GM18508 (cell line): ENCODE data around the gene CRISPLD2.
"Not testable (repeated sequence)": the region's sequence is repeated elsewhere in the genome, so short reads cannot be mapped to it uniquely, and the experiment has no call there.

ENCODE experiments used
- ATAC-seq: cut with Tn5 transposase; IDR thresholded peaks from one replicate; pipeline ENCODE4 v1.9.1; 2021; ENCODE audit warnings: moderate number of reproducible peaks; ENCODE audit not compliant: insufficient read depth, unreplicated experiment

Gene CRISPLD2

DNA sequence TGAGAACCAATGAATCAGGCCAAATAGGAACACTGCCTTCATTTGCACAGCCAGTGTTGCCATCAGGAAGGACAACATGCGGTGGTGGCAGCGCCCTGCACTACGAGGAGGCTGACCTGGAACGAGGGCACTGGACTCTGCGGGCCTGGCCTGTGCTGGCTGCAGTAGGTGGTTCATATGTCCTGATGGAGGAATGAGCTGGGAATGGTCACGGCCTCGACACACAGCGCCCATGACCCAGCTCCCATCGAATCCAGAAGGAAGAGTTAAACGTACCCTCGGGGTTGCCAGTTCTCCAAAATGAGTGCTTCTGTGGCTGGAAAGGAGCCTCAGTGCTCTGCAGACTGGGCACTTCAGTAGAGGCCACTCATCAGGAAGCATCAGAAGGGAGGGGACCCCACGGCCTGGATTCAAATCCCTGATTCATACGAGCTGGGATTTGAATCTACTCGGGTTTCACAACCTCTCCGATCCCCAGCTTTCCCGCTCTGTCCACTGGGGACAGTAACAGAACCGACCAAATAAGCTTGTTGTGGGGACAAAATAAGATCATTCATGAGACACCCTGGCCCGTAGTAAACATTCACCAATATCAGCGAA lies 106.1 kb downstream of the CRISPLD2 start:
- ATAC-seq = no peak

DNA sequence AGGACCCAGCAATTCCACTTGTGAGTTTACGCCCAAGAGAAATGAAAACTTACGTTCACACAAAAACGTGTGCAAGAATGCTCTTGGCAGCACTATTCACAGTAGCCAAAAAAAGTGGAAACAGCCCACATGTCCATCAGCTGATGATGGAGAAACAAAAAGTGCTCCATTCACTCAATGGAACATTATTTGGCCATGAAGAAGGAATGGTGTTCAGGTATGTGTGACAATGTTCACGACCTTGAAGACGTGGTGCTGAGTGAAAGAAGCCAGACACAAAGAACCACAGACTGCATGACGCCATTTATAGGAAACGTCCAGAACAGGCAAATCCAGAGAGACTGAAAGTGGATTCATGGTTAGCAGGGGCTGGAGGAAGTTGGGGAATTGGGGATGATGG lies 106.7 kb downstream of the CRISPLD2 start:
- no peak for ATAC-seq

DNA sequence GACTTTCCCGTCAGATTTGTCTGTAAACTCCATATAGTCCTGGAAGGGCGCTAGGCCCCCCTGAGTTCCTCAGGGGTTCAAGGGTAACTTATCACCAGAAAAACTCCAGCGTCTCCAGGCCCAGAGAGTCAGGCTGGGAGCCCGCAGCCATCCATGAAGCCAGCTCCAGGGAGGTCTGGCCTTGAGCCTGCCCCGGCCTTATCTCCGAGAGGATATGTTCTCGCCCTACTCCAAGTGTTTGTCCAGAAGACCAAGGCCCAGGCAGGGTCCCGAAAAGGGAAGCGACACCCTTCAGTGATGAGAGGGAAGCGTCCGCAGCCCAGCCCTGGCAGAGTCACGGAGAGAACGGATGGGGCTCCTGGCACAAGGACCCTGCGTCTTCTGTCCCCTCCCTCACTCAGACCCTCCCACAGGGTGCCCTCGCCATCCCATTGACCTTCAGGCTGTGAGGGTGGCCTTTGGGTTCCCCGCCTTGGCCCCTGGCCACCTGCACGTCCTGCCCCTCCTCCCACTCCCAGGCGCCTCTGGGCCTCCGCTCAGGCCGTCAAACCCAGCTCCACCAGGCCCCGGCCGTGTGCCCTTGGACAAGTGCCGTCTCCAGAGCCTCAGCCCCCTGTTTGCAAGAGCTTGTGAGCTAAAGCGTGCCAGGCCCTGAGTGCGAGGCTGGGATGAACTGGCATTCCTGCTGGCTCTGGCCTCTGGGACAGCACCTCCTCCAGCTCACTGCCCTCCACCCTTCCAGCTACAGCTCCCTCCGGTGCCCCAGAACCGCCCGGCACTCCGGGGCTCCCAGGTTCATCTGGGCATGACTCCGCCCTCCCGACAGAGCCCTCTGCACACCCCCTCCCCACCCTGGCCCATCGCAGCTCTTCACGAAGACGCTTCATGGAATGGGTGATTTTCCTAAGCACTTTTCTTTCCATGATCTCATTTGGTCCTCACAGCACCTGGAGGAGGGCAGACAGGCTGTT lies 108.1 kb downstream of the CRISPLD2 start:
- ATAC-seq = no peak

DNA sequence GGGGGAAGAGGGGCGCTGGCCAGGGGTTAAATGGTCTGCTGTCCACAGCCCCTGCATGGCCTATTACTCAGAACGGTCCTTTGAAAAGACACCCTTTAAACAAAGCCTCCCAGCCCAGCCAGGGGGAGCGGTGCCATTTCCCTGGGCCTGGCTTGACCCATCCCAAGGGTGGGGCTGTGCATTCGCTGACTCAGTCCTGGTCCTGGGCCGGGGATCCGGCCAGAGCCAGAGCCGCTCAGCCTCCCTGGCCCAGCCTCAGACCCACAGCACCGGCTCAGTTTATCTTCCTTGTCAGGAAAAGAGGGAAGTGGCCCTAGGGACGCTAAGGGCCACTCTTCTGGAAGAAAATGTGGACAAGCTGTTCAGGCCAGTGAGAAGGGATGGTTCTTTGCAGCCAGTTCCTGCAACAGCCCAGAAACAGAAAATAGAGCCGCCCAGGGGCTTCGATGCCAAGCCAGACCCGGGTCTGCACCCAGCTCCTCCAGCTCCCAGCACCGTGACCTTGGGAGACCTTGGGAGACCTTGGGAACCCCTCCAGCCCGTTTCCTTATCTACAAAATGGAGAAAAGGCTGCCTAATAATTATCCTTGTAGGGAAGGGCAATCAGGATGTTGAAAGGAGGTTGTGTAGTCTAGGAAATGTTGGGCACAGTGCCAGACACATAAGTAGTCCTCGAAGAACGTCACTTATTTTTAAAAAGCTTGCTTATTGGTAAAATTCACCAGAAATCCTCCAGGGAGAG lies 109.1 kb downstream of the CRISPLD2 start:
- no peak for ATAC-seq

DNA sequence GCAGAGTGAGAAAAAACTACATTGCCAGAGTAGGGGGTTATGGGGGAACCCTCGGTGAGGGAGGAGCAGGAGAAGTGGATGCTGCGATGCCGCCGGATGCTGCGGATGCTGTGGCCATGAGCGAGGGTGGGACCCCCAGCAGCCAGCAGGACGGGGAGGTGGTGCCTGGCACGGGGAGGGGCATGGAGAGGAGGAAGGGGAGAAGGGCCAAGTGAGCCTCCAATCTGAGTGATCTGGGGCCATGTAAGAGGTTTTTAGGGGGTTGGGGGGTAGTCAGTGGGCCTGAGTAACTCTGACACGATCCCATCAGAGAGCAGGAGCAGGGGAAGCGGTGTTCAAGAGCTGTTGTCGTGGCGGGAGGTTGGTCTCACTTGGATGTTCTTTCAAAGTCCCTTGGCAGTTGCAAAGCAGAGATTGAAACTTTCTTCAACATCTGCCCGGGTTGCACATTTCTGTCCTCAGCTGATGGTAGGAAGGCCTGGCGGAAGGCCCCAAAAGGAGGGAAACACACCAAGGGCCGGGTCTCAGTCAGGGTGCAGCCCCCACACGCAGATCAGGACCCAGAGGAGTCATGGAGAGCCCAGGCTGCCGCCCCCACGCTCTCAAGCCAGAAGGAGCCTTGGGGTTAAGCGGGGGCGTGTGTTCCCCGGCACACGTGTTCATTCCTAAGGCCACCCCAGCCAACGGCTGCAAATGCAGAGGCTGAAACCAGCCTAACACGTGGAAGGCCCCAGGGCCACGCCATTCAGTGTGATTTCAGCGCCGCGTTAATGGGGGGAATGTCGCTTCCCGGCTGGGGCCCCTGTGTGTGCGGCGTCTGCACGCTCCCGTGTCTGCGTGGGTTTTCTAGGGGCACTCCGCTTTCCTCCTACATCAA lies 109.9 kb downstream of the CRISPLD2 start:
- no peak for ATAC-seq

DNA sequence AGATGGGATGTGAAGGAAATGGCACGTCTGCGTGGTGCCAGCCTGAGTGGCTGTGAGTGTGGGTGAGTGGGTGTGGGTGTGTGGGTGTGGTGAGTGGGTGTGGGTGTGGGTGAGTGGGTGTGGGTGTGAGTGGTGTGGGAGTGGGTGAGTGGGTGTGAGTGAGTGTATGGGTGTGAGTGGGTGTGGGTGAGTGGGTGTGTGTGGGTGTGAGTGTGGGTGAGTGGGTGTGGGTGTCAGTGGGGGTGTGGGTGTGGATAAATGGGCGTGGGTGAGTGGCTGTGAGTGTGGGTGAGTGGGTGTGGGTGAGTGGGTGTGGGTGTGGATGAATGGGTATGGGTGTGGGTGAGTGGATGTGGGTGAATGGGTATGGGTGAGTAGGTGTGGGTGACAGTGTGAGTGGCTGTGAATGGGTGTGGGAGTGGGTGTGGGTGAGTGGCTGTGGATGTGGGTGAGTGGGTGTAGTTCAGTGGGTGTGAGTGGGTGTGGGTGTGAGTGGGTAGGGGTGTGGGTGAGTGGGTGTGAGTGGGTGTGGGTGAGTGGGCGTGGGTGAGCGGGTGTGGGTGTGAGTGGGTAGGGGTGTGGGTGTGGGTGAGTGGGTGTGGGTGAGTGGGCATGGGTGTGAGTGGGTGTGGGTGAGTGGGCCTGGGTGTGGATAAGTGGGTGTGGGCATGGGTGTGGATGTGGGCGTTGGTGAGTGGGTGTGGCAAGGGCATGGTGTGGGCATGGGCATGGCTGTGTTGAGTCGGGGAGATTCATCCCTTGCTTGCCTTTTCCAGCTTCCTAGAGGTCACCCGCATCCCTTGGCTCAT lies 110.7 kb downstream of the CRISPLD2 start:
- ATAC-seq = no peak

DNA sequence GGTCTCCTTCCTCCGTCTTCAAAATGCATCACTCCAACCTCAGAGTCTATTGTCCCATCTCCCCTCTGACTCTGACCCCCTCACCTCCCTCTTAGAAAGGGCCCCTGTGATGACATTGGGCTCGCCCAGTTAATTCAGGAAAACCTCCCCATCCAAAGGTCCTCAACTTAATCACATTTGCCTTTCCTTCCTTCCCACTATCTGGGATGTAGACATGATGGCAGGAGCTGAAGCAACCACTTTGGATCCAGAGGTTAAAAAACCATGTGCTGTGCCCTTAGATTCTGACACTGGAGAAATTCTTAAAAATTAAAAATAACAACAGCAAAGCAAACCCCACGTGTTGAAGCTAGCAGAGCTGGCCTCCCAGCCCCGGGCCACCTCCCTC lies 111.3 kb downstream of the CRISPLD2 start:
- no peak for ATAC-seq

DNA sequence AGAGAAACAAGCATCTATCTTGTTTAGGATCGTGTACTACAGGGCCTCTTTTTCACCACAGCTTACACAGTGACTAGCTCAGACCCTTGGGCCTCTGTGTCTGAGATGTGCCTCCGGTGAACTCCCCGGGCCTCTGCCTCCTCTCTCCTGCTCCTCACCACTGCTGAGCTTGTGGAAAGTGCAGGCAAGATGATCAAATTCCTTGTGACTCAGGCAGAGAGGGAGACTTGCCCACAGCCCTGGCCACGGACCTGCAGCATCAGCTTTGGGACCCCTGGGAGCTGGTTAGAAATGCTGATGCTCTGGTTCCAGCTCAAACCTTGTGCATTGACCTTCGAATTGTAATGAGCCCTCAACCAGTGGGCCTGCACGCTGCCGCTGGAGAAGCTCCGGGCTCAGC lies 111.7 kb downstream of the CRISPLD2 start:
- ATAC-seq = no peak

DNA sequence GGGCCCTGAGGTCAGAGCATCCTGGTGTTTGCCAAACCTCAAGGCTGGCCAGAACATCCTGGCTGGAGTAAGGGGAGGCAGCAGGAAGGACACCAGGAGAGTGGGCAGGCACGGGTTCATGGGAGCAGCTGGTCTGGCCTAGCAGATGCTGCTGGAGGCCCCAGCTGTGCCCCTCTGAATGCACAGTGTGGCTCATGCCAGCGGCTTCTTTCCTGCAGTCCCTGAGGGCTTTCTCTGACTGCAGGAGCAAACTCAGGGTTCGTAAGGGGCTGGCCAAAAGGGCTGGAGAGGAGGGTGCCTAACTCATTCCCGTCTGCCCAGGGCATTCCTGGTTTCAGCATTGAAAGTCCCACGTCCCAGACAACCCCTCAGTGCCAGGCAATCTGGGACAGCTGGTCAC lies 112.9 kb downstream of the CRISPLD2 start:
- no peak for ATAC-seq

DNA sequence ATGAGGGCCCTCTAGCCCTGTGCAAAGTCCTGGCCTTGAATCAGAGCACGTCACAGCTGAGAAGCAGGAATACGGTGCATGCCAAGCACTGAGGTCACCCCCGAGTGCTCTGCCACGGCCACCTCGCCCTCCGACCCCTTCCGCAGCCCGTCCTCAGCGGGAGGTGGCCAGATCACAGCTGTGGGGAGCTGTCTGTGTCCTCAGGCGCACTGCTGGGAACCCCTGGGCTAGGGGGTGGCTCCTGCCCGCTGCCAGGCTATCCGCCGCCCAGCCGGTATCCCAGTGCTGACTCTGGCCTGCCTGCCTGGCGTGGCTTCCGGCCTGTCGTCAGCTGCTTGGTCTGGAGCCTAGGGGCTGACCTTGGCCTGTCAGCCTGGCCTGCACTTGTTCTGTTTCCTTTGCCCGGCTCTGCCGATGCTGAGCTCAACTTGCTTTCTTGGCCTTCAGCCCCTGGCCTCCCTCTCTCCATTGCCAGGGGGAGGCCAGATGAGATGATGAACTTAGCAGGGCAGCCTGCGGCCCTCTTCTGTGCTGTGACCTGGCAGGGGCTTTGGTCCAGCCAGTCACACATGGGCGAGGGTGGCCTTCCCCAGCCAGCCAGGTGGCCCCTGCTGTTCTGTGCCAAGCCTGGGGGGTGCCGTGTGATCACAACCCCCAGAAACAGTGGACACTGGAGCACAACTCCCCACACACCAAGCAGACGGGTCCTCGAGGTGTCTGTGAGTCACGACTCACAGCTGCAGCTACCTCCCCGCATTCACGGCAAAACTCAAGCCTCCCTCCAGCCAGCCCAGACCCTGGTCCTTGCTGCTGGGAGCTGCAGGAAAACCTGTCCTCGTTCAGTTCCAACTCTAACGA lies 114.2 kb downstream of the CRISPLD2 start:
- ATAC-seq = no peak

DNA sequence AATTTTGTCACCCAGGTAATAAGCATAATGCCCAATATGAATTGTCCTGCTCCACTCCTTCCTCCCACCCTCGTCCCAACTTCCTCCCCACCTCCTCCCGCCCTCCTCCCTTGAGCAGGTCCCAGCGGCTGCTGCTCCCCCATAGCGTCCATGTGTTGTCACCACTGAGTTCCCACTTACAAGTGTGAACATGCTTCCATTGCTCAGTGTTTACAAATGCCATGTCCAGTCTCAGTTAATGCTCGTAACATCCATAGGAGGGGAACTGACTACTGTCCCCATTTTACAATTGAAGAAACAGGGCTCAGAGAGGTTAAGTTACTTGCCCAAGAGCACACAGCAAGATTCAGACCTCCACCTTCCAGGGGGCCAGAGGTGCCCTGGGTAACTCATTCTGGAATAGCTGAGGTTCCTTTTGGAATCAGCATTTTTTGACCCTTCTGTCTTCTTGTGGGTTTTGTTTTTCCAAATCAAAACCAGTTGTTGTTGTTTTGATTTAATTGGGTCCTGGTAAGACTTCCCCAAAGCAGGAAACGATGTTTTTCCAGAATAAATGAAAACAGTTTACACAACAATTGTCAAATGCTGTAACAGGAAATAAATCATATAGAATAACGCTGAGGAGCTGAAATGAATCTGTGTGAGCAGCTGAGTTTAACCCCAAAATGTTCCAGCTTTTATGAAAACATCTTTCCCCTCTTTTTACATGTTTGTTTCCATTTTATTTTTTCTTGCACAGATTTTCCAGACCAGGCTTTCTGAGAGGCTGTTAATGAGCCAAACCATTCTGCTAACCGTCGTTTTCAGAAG lies 117.6 kb downstream of the CRISPLD2 start:
- ATAC-seq = no peak

DNA sequence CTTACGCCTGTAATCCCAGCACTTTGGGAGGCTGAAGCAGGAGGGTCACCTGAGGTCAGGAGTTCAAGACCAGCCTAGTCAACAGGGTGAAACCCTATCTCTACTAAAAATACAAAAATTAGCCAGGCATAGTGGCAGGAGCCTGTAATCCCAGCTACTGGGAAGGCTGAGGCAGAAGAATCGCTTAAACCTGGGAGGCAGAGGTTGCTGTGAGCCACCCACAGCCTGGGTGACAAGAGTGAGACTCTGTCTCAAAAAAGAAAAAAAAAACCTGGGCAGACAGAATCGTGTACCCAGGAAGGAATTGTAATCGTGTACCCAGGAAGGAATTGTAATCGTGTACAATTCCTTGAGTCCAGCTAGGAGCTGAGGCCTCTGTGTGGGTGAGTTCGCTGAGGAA lies 118.8 kb downstream of the CRISPLD2 start:
- not testable (repeated sequence) for ATAC-seq

DNA sequence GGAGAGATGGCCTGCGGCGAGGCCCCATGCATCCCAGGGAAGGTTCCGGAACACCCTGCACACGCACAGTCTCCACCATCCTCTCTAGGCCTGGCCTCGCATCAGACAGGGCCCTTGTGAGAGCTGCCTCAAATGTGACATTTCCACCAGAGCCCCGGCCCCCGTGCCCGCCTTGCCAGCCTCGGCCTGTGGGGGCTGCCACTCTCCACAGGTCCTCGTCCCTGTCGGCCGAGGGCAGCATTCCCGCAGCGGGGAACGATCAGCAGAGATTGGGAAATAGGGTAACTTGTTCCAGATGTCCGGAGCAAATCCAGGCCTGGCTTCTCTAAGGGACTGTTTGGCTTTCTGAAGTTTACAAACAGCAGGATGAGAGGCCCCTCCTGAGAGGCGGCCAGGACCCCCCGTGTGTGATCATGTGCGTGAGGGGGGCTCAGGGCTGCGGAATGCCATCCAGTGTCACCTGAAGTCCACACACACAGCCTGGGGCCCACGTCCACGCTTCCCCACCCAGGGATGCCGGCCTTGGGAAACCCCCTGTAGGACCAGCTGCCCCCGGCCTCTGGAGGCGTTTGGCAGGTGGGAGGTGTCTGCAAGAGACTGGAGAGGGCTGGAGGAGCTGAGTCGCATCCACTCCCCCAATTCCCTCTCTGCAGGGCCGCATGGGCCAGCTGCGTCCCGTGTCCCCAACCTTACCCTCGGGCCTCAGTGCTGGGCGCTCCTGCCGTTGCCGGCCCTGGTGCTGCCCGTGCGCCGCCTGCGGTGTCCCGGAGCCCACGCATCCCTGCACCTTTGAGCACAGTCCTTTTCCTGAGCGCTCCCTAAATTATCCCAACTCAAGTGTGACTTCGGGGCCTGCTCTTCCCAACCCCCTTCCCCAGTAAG lies 121.1 kb downstream of the CRISPLD2 start:
- ATAC-seq = no peak

DNA sequence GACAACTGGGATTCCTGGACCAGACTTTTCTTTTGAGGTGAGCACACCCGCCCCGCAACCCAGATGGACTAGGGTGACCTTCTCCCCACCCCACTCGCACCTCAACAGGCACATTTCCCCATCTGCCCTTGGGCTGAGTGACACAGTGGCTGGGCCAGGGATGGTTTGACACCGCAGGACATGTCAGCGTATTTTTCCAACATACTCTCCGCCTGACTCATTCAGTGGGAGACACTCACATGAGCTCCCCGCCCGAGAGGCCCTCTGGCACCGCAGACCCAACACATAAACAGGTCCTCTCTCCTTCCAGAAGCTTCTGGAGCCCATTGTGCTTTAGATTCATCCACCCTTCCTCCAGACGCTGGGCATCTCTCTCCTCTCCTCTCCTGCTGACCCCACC lies 122.1 kb downstream of the CRISPLD2 start:
- no peak for ATAC-seq

DNA sequence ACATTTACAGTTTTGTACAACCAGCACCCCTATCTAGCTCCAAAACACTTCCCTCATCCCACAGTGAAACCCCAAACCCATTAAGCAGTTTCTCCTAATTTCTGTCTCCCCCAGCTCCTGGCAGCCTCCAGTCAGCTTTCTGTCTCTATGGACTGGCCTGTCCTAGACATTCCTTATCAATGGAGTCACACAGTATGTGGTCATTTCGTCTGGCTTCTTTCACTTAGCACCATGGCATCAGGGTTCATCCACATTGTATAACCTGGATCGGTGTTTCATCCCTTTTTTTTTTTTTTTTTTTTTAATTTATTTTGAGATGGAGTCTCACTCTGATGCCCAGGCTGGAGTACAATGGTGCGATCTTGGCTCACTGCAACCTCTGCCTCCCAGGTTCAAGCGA lies 123.0 kb downstream of the CRISPLD2 start:
- ATAC-seq = no peak

DNA sequence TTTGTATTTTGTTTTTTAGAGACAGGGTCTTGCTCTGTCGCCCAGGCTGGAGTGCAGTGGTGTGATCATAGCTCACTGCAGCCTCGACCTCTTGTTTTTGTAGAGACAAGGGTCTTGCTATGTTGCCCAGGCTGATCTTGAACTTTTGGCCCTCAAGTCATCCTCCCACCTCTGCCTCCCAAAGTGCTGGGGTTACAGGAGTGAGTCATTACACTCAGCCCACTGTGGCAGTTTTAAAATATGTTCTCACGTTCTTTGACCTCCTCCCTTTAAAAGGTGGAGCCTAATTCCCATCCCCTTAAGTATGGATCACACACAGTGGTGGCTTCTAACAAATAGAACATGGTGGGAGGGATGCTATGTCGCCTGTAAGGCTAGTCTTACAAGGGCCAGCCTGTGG lies 123.8 kb downstream of the CRISPLD2 start:
- no peak for ATAC-seq

DNA sequence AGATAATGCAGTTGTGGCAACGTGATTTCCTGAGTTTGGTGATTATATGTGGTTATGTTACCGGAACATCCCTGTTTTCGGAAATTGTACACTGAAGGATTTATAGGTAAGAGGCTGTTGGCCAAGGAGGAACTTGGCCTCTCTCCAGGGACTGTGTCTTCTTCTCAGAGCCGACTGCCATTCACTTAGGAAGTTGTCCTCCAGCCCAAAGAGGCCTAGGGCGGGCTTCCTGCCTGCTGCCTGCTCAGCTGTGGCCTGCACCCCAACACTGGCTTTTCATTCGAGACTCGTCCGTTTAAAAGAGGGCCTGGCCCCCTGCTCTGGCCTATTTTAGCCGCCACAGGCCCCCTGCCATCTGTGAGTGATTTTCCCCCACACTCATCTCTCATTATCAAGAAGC lies 127.2 kb downstream of the CRISPLD2 start:
- ATAC-seq = no peak
